Fibroblast of skin of left biceps (primary cell): ENCODE data around the gene RPS3A.
"Not testable (repeated sequence)": the region's sequence is repeated elsewhere in the genome, so short reads cannot be mapped to it uniquely, and the experiment has no call there.

Source experiments
- DNase-seq, 2 experiments: peaks; one replicate each; pipeline ENCODE4 v3.0.0-alpha.2; 2013; ENCODE audit warnings: low read depth in 2 of 2

The RPS3A gene

DNA sequence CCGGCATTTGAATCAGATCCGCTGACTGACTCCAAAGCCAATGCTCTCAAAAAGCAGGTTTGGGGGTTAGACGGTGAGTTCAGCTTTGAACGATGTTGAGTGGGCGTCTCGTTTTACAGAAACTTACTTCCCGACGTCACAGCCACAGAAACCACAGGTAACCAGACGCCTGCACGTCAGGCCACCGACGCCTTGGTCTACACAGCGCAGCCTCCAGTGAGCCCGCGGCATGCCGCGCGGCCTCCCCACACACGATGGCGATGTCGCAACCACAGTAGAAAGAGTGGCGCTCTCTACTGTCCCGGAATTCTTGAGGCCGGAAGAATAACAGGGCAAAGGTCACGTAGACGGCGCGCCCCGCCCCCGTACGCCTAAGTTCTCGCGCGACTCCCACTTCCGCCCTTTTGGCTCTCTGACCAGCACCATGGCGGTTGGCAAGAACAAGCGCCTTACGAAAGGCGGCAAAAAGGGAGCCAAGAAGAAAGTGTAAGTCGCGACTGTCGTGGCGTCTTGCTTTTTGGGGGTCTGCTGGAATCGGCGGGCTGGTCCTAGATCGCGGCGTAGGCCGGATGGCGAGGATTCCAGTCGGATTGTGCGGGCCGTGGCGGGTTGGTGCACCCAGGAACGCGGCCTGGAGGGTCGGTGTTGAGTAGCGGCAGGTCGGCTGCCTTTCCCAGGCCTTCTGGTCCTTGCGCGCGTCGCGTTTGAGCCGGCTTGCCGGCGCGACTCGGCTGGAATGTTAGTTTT lies at the start of gene RPS3A:
Gene RPS3A, plus strand, starts transcription at position 400 of the 747 bp plus-strand sequence. Its CDS starts 25 bp downstream, at position 425.
- peak; percentile 94 for DNase-seq

DNA sequence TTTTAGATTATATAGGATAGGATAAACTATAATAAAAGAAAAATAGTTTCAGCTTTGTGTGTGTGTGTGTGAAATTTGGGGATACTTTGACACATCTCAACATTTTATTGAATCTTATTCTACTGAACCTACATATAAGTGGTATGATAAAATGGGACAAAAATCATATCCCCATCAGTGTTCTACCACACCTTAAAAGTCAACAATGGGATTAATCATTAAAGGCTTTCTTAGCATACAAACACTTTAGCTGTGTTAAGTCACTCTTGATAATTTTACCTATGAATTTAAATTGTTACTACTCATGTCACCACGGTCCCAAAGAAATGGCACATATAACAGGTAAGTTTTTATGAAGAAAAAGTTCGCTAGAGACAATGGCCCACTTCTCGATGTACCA lies 46.6 kb upstream of the RPS3A start:
- no peak for DNase-seq

DNA sequence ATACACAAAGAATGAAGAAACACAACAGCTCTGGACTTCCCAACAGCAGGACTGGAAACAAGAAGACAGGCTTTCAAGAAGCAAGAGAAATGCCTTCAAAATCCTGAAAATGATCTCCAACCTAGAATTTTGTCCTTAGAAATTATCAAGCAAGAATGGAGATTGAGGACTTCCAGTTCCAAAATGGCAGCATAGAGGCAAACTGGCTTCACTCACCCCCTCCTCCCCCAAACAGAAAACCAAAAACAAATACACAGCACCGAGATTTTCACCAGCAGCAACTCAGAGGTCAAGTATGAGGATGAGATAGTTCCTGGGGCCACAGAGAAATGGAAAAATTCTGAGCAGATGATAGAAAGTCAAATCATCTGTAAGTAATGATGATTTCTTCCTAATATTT lies 43.9 kb upstream of the RPS3A start:
- no peak for DNase-seq

DNA sequence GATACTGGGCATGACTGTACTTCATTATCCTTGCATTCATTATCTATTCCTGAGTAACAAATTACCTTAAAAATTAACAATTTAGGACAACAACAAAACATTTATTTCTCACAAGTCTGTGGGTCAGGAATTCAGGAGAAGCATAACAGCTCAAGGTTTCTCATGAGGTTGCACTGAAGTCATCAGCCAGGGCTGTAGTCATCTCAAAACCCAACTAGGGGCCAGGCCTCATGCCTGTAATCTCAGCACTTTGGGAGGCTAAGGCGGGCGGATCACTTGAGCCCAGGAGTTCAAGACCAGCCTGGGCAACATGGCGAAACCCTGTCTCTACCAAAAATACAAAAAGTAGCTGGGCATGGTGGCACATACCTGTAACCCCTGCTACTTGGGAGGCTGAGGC lies 36.3 kb upstream of the RPS3A start:
- not testable (repeated sequence) for DNase-seq

DNA sequence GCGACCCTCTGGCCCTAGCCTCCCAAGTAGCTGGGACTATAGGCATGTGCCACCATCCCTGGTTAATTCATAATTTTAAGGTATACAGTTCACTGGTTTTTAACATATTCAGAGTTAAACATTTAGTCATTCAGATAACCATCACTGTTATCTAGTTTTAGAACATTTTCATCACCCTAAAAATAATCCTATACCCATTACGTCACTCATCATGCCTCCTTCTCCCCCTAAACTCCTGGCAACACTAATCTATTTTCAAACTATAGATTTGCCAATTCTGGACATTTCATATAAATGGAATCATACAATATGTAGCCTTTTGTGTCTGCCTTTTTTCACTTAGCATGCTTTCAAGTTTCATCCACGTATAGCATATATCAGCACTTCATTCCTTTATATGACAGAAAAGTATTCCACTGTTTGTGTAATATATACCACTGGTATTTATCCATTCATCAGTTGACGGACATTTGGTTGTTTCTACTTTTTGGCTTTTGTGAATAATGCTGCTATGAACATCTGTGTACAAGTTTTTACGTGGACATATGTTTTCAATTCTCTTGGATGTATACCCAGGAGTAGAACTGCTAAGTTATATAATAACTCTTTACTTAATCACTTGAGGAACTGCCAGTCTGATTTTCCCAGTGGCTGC lies 32.0 kb upstream of the RPS3A start:
- peak; percentile 31 to 52 for DNase-seq

DNA sequence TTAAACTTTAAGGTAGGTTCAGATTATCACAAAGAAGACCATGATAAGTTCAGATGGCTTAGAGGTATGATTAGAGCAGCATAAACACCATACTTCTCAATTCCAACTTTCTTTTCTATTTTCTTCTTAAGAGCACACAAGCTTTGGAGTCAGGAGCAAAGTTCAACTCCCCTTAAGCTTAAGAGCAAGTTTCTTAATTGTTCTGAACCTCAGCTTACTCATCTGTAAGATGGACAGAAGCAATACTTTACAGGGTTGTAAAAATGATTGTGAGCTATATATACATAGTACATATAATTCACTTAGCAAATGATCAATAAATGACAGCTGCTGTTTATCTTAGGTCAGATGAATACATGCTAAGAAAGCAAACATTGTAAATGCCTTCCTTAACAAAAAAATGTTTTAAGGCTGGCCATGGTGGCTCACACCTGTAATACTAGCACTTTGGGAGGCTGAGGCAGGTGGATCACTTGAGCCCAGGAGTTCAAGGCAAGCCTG lies 25.0 kb upstream of the RPS3A start:
- no peak for DNase-seq

DNA sequence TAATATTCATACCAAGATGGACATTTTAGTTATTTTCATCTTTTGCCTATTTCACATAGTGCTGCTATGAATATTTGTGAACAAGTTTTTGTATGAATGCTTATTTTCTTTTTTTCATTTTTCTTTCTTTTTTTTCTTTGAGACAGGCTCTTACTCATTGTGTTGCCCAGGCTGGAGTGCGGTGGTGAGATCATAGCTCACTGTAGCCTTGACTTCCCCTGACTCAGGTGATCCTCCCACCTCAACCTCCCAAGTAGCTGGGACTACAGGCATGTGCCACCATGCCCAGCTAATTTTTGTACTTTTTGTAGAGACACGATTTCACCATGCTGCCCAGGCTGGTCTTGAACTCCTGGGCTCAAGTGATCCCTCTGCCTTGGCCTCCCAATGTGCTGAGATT lies 21.4 kb upstream of the RPS3A start:
- not testable (repeated sequence) for DNase-seq

DNA sequence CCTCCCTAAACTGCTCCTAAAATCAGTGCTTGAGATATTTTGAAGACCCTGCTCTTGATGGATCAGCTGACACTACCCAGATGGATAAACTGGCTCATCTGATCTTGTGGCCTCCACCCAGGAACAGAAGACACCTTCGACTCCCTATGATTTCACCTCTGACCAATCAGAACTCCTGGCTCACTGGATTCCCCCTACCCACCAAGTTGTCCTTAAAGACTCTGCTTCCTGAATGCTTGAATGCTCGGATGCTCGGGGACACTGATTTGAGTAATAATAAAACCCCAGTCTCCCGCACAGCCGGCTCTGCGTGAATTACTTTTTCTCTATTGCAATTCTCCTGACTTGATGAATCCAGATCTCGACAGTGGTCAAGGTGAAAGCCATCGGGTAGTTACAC lies 12.0 kb upstream of the RPS3A start:
- no peak for DNase-seq

DNA sequence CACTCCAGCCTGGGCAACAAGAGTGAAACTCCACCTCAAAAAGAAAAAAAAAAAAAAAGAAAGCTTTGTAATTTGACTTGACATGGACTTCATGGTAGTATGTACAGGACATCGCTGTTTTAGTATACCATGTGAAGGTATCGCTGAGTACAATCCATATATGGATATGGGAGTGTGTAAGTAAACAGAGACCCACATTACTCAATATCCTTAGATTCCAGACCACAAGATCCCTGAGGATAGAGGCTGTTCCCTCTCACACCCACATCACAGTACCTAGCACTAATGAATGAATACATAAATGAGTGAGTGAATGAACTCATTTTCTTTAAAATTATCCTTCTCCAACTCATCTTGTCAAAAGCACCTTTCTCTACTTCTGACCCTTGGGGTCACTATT lies 8.4 kb upstream of the RPS3A start:
- no peak for DNase-seq

DNA sequence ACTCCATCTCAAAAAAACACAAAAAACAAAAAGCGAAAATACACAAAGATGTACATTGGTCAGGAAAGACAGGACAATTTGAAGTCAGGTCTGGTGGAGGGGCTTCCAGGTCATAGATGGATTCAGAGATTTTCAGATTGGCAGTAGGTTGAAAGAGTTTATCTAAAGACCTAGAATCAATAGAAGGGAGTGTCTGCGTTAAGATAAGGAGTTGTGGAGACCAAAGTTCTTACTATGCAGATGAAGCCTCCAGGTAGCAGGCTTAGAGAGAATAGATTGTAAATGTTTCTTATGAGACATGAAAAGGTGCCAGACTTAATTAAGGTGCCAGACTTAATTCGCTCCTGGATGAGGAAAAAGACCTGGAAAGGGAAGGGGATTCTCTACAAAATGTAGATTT lies 6.9 kb upstream of the RPS3A start:
- DNase-seq, result no peak

DNA sequence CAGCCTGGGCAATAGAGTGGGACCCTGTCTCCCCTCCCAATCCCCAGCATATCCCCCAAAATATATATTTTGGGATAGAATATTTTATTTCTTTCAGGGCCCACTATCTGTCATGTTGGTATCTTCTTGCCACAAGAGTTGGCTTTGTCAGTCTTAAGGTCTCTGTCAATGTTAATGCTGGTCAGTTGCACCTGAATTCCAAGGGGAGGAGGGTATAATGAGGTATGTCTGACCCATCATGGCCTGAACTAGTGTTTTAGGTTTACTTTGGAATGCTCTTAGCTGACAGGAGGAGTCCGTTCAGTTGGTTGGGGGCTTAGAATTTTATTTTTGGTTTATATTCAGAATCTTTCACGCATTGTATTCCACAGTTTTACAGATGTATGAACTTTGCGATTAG lies 6.2 kb upstream of the RPS3A start:
- DNase-seq, result no peak

DNA sequence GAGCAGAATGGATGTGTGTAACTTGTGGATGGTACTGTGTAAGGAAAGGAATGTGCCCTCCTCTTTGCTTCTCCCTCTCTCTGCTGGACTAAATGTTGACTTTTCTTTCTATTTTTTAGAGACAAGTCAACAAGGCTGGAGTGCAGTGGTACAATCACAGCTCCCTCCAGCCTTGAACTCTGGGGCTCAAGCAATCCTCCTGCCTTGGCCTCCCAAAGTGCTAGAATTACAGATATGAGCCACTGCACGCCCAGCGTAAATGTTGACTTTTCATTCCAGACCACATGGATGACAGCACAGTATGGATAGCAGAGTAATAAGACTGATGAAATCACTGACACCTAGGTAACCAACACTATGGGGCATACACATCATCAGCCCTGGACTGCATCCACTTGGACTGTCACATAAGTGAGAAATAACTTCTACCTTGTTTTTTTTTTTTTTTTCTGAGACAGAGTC lies 5.1 kb upstream of the RPS3A start:
- no peak for DNase-seq

DNA sequence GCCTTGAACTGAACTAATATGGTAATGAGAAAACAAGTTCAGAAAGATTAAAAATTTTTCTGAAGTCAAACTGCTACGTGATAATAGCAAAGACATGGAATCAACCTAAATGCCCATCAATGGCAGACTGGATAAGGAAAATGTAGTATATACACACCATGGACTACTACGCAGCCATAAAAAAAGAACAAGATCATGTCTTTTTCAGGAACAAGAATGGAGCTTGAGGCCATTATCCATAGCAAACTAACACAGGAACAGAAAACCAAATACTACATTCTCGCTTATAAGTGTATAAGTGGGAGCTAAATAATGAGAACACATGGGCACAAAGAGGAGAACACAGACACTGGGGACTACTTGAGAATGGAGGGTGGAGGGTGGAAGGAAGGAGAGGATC lies 4.3 kb upstream of the RPS3A start:
- DNase-seq, result no peak

DNA sequence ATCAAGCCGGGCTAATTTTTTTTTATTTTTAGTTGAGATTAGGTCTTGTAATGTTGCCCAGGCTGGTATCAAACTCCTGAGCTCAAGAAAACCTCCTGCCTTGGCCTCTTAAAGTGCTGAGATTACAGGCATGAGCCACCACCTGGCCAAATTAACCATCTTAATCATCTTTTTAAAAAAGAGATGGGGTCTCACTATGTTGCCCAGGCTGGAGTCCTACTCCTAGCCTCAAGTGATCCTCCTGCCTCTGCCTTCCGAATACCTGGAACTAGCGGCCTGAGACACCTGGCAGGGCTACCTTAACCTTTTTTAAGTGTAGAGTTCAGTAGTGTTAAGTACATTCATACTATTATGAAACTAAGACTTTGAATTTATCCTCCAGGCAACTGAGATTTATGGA lies 1.7 kb upstream of the RPS3A start:
- no peak for DNase-seq

DNA sequence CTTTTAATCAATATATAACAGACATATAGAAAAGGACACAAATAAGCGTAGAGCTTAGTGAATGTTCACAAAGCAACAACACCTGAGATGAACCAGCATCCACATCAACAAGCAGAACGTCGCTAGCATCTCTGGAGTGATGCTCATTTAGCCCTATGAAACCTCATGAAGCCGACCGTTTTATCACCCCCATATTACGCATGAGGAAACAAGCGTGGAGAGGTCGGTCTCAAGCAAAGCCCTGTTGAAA lies 524 bp upstream of the RPS3A start:
- DNase-seq, result no peak

DNA sequence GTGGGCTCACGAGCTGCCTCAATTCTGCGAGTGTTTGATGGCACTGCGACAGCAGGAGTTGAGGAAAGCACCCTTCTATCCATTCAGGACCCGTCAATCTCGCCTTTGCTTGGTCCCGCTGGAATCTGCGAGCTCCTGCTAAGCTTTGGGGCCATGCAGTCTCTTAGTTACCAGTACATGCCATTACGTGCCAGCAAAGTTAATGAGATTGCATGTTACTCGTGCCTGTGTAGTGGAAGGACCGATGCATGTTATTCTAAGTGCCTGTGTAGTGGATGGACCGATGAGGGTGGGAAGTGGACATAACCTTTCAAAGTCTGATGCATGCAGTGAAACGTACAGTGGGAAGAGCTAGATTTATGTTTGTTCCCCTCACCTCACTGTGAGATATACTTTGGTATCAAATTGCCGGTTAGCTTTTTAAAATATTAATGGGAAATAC lies 569 bp downstream of the RPS3A start:
- DNase-seq, result no peak

DNA sequence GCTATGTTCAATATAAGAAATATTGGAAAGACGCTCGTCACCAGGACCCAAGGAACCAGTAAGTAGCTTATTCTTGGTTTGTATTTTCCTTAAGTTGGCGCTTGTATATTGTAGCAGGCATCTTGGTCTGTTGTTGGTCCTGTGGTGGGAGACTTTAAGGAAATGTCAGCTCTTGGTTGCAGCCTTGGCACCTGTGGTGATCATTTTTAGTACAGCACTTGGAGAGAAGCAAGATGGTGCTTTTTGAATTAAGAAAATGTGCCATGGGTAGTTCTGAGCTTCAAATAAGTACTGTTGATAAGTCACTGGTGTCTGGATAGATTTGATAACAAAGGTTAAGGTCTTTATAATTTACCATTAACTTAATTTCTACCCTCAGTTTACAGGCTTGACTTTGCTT lies 1.1 kb downstream of the RPS3A start:
- no peak for DNase-seq

DNA sequence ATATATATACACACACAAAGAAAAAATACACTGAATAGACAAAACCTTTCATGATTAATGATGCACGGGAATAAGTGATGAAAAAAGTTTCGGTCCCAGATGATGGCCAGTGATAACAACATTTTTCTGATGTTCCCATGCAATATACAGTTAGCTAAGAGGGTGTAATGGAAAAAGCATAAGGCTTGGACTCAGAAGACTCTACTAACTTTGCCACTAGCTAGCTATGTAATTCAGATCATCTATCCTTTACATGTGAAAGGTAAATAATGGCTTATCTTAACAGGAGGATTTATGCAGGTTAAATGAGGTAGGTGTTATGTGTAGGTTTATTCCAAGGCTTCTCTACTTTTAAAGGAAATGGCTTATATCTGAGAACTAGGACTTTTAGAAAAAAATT lies 4.3 kb downstream of the RPS3A start:
- no peak for DNase-seq

DNA sequence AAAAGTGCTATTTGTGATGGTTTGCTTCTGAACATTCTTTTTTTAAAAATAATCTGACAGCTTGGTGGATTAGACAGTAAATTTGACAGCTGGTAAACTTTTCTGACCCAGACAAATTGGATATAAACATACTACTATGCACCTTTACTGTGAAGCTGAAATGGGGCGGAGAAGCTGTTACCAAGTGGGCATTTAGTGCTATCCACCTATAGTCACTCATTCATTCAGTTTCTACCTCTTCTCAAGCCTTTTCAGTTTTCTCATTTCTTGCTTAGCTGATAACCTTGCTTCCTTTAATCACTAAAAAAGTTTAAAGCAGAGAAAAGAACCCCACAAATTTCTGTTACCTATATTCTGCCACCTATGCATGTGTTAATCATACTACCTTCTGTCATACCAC lies 5.2 kb downstream of the RPS3A start:
- DNase-seq, result no peak

DNA sequence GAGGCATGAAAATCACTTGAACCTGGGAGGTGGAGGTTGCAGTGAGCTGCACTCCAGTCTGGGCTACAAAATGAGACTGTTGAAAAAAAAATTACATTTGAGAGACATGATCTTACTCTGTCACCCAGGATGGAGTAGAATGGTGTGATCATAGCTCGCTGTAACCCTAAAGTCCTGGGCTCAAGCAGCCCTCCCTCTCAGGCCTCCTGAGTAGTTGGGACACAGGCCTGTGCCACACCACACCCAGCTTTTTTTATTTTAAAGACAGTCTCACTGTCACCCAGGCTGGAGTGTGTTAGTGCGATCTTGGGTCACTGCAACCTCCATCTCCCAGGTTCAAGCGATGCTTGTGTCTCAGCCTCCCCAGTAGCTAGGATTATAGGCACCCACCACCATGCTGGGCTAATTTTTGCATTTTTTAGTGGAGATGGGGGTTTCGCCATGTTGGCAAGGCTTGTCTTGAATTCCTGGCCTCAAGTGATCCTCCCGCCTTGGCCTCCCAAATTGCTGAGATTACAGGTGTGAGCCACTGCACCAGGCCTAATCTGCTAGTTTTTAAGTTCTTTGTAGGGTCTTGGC lies 6.1 kb downstream of the RPS3A start:
- no peak for DNase-seq

DNA sequence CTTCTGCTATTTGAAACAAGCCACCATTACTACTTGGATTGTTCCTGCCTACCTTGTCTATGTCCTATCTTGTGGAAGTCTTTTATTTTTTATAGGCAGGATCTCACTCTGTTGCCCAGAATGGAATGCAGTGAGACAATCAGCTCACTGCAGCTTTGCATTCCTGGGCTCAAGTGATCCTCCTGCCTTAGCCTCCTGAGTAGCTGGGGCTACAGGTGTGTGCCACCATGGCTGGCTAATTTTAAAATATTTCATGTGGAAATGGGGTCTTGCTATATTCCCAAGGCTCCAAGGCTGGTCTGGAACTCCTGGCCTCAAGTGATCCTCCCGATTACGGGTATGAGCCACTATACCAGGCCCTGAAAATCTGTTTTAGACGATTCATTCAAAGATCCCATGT lies 7.6 kb downstream of the RPS3A start:
- no peak for DNase-seq

DNA sequence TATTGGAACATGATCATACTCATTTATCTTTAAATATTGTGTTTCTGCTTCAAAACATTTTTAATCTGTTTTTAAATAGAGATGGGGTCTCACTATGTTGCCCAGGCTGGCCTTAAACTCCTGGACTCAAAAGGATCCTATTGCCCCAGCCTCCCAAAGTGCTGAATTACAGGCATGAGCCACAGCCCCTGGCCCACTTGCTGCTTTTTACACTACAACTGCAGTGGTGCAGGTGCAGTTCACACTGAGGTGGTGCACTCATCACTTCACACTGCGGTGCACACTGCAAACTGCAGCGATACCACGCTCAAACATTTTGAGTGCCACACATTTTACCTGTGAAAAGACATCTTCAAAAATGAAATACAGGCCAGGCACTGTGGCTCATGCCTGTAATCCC lies 10.8 kb downstream of the RPS3A start:
- DNase-seq, result no peak

DNA sequence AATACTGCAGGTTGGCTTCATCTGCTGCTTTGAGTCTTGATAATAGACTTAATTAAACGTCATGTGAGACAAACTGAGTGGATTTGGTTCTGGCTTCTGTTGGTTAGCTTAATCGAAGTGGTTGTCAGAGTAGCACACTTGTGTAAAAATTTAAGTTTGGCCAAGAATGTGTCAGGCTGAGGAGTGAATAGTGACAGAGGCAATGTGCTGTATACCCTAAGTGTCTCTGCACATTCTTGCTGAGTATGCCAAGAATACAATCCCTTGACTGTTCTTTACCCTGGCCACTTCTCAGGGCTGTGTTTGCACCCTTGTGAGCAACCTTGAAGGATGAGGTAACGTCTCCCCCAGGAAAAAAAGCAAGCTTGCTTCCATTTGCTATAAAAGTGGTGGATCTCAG lies 14.9 kb downstream of the RPS3A start:
- no peak for DNase-seq
